ENCODE measurements around the gene SLC37A1. TPM values are rescaled to one million over a fixed set of nuclear protein-coding genes. Genes with fewer than 3 reads are reported as not detected.

The SLC37A1 gene
- total RNA-seq, 1 donor from 2014 or later, result 4.8 TPM

GRCh38 chr21:42495027-42495426 is 18.6 kb upstream of the SLC37A1 start:
- Mint-ChIP-seq H3K4me1 (ENCODE audit: low read depth) (peaks cover 13% of the 10 kb centered on the region), H3K36me3 (ENCODE audit: low read depth) (no peaks in the 10 kb centered on the region), H3K27me3 (ENCODE audit: low read depth) (no peaks in the 10 kb centered on the region), H3K4me3 (ENCODE audit: unreplicated experiment) (no peak overlapping the region), H3K9me3 (ENCODE audit: low read depth) (no peaks in the 10 kb centered on the region), H3K27ac (ENCODE audit: unreplicated experiment) (no peak overlapping the region)
- TF ChIP-seq CTCF (IDR thresholded peaks at IDR 0.05), result no peak
- DNase-seq (ENCODE audit: low spot score), result peak; percentile 18

GRCh38 chr21:42495765-42496119 is 17.9 kb upstream of the SLC37A1 start:
- Mint-ChIP-seq H3K4me1 (ENCODE audit: low read depth) (peaks cover 13% of the 10 kb centered on the region), H3K27ac (ENCODE audit: unreplicated experiment) (peak overlapping the region; percentile 76), H3K4me3 (ENCODE audit: unreplicated experiment) (peak overlapping the region; percentile 91), H3K9me3 (ENCODE audit: low read depth) (no peaks in the 10 kb centered on the region), H3K27me3 (ENCODE audit: low read depth) (no peaks in the 10 kb centered on the region), H3K36me3 (ENCODE audit: low read depth) (no peaks in the 10 kb centered on the region)
- no peak for DNase-seq (ENCODE audit: low spot score)
- TF ChIP-seq CTCF (IDR thresholded peaks at IDR 0.05), result no peak

GRCh38 chr21:42496120-42496838 is 17.4 kb upstream of the SLC37A1 start, which contains the start of gene RSPH1:
TSS of gene RSPH1 (minus strand) at chr21:42496224. CDS start at chr21:42496186, 38 bp downstream.
- no peaks in the 10 kb centered on the region for H3K36me3 Mint-ChIP-seq (ENCODE audit: low read depth)
- TF ChIP-seq CTCF (IDR thresholded peaks at IDR 0.05), result peak; percentile 36
- no peaks in the 10 kb centered on the region for H3K9me3 Mint-ChIP-seq (ENCODE audit: low read depth)
- H3K4me3 Mint-ChIP-seq (ENCODE audit: unreplicated experiment), result peak within 1 kb of the TSS; percentile 91
- DNase-seq (ENCODE audit: low spot score), result peak; percentile 100
- peaks cover 13% of the 10 kb centered on the region for H3K4me1 Mint-ChIP-seq (ENCODE audit: low read depth)
- H3K27me3 Mint-ChIP-seq (ENCODE audit: low read depth), result no peaks in the 10 kb centered on the region
- H3K27ac Mint-ChIP-seq (ENCODE audit: unreplicated experiment), result peak within 1 kb of the TSS; percentile 82

GRCh38 chr21:42496839-42497202 is 16.8 kb upstream of the SLC37A1 start:
- DNase-seq (ENCODE audit: low spot score), result no peak
- no peaks in the 10 kb centered on the region for H3K9me3 Mint-ChIP-seq (ENCODE audit: low read depth)

GRCh38 chr21:42498012-42498411 is 15.6 kb upstream of the SLC37A1 start:
- Mint-ChIP-seq H3K27ac (ENCODE audit: unreplicated experiment) (no peak overlapping the region), H3K4me3 (ENCODE audit: unreplicated experiment) (no peak overlapping the region), H3K4me1 (ENCODE audit: low read depth) (peaks cover 13% of the 10 kb centered on the region), H3K36me3 (ENCODE audit: low read depth) (no peaks in the 10 kb centered on the region), H3K9me3 (ENCODE audit: low read depth) (no peaks in the 10 kb centered on the region), H3K27me3 (ENCODE audit: low read depth) (no peaks in the 10 kb centered on the region)
- no peak for DNase-seq (ENCODE audit: low spot score)
- TF ChIP-seq CTCF (IDR thresholded peaks at IDR 0.05), result no peak

More at GRCh38 chr21:42496839-42497202, 16.8 kb upstream of the SLC37A1 start:
- TF ChIP-seq CTCF (IDR thresholded peaks at IDR 0.05), result no peak
- Mint-ChIP-seq H3K36me3 (ENCODE audit: low read depth) (no peaks in the 10 kb centered on the region), H3K4me1 (ENCODE audit: low read depth) (peaks cover 13% of the 10 kb centered on the region), H3K4me3 (ENCODE audit: unreplicated experiment) (peak overlapping the region; percentile 91), H3K27me3 (ENCODE audit: low read depth) (no peaks in the 10 kb centered on the region), H3K27ac (ENCODE audit: unreplicated experiment) (peak overlapping the region; percentile 82)

Data from chondrocyte (in vitro differentiated cells).